ENCODE results near the gene FNDC3A. TPM values are rescaled to one million over a fixed set of nuclear protein-coding genes. Genes with fewer than 3 reads are reported as not detected.

The FNDC3A gene
- total RNA-seq, 1 experiment from 2014 or later: 34.3 TPM

GRCh38 chr13:49235856-49236431 is 260.2 kb downstream of the FNDC3A start:
- H4K20me1 ChIP-seq (ENCODE audit: insufficient read depth): no peaks in the 10 kb centered on the region
- BruUV-seq (replicated peaks): no TSS peak
- TF ChIP-seq EZH2 (IDR thresholded peaks at IDR 0.05; ENCODE audit: low read depth) (no peak), CTCF (conservative IDR thresholded peaks at IDR 0.05) (no peak)
- no peak overlapping the region for H3K4me3 ChIP-seq
- CTCF ChIA-PET: no interaction called here
- POLR2A ChIA-PET (ENCODE audit: unreplicated experiment): no interaction called here
- H3K4me1 ChIP-seq (replicated peaks; ENCODE audit: insufficient read depth): peaks cover 8% of the 10 kb centered on the region; the same call in 1 of the 2 replicates
- no peaks in the 10 kb centered on the region for H3K9me3 ChIP-seq (ENCODE audit: insufficient read depth, low read depth)
- H3F3A ChIP-seq (ENCODE audit: insufficient read depth, low read depth): 0 out of 2 replicates have a peak, but pooled peaks cover 11% of the 10 kb centered on the region
- intact Hi-C loops (cut with micrococcal nuclease; ENCODE audit: unreplicated experiment): no loop called here
- H3K27ac ChIP-seq: no peak overlapping the region
- H3K27me3 ChIP-seq (ENCODE audit: insufficient read depth, low read depth): peaks cover 39% of the 10 kb centered on the region
- no peak for DNase-seq
- H2AFZ ChIP-seq: no peak overlapping the region
- H3K9me2 ChIP-seq (ENCODE audit: insufficient read depth): no peaks in the 10 kb centered on the region
- no peak overlapping the region for H3K4me2 ChIP-seq
- H3K36me3 ChIP-seq (ENCODE audit: low read depth): no peaks in the 10 kb centered on the region
- no peaks in the 10 kb centered on the region for H3K79me2 ChIP-seq (ENCODE audit: low read depth)

- no peaks in the 10 kb centered on the region for H3K9me3 ChIP-seq (ENCODE audit: insufficient read depth, low read depth)
- peaks cover 8% of the 10 kb centered on the region; the same call in 1 of the 2 replicates for H3K4me1 ChIP-seq (replicated peaks; ENCODE audit: insufficient read depth)
- ChIA-PET POLR2A (ENCODE audit: unreplicated experiment) (interaction anchor here (0.6 kb wide), 1 partner anchor 470 kb away, joined by 5 read pairs; no protein-coding TSS in a partner anchor), CTCF (no interaction called here)
- no peak overlapping the region for H2AFZ ChIP-seq
- no peak overlapping the region for H3K4me3 ChIP-seq
- 0 out of 2 replicates have a peak overlapping the region, but pooled peaks have one; percentile 4 for H3K4me2 ChIP-seq
- H4K20me1 ChIP-seq (ENCODE audit: insufficient read depth): no peaks in the 10 kb centered on the region
- DNase-seq: peak; percentile 71 to 93
- H3K36me3 ChIP-seq (ENCODE audit: low read depth): no peaks in the 10 kb centered on the region
- intact Hi-C loops (cut with micrococcal nuclease; ENCODE audit: unreplicated experiment): loop anchor here (2.0 kb wide), 1 partner anchor 176 kb away; no protein-coding TSS in a partner anchor
- no peaks in the 10 kb centered on the region for H3K9me2 ChIP-seq (ENCODE audit: insufficient read depth)
- peaks cover 51% of the 10 kb centered on the region for H3K27me3 ChIP-seq (ENCODE audit: insufficient read depth, low read depth)
- no peaks in the 10 kb centered on the region for H3K79me2 ChIP-seq (ENCODE audit: low read depth)
- H3K27ac ChIP-seq: no peak overlapping the region
- no TSS peak for BruUV-seq (replicated peaks)
- TF ChIP-seq CTCF (conservative IDR thresholded peaks at IDR 0.05) (no peak), EZH2 (IDR thresholded peaks at IDR 0.05; ENCODE audit: low read depth) (no peak)
- 0 out of 2 replicates have a peak, but pooled peaks cover 11% of the 10 kb centered on the region for H3F3A ChIP-seq (ENCODE audit: insufficient read depth, low read depth)
Observed at GRCh38 chr13:49238621-49239020, 262.9 kb downstream of the FNDC3A start.

GRCh38 chr13:49240017-49240416 is 264.3 kb downstream of the FNDC3A start:
- Histone ChIP-seq H3K9me3 (ENCODE audit: insufficient read depth, low read depth) (no peaks in the 10 kb centered on the region), H4K20me1 (ENCODE audit: insufficient read depth) (no peaks in the 10 kb centered on the region), H2AFZ (no peak overlapping the region), H3K4me3 (no peak overlapping the region), H3K79me2 (ENCODE audit: low read depth) (no peaks in the 10 kb centered on the region), H3K27ac (no peak overlapping the region), H3K36me3 (ENCODE audit: low read depth) (no peaks in the 10 kb centered on the region), H3K4me2 (no peak overlapping the region), H3F3A (ENCODE audit: insufficient read depth, low read depth) (0 out of 2 replicates have a peak, but pooled peaks cover 11% of the 10 kb centered on the region), H3K4me1 (replicated peaks; ENCODE audit: insufficient read depth) (peaks cover 8% of the 10 kb centered on the region; the same call in 1 of the 2 replicates), H3K27me3 (ENCODE audit: insufficient read depth, low read depth) (peaks cover 60% of the 10 kb centered on the region), H3K9me2 (ENCODE audit: insufficient read depth) (no peaks in the 10 kb centered on the region)
- ChIA-PET CTCF (interaction anchor here (1.2 kb wide), 1 partner anchor 8 kb away, joined by 3 read pairs; no protein-coding TSS in a partner anchor), POLR2A (ENCODE audit: unreplicated experiment) (no interaction called here)
- no TSS peak for BruUV-seq (replicated peaks)
- intact Hi-C loops (cut with micrococcal nuclease; ENCODE audit: unreplicated experiment): no loop called here
- no peak for DNase-seq
- TF ChIP-seq CTCF (conservative IDR thresholded peaks at IDR 0.05) (peak; percentile 49; the same call in 1 of the 2 replicates), EZH2 (IDR thresholded peaks at IDR 0.05; ENCODE audit: low read depth) (no peak)

Data from PC-9 (cell line).